Testis (tissue), 5 donors: Measurements from ENCODE around the gene NKRF. TPM values are rescaled to one million over a fixed set of nuclear protein-coding genes. Genes with fewer than 3 reads are reported as not detected.

Experiments used
- DNase-seq: peaks from one replicate; pipeline ENCODE4 v3.0.0-alpha.2; 2019
- H3K27ac ChIP-seq, 2 donors: fragments of 200-600 bp; sonication (generic); one replicate each; pipeline ENCODE4 v1.5.1; 2019
- H3K27me3 ChIP-seq: fragments of 200-600 bp; sonication (generic); one replicate; pipeline ENCODE4 v1.5.1; 2019
- H3K36me3 ChIP-seq: fragments of 200-600 bp; sonication (generic); one replicate; pipeline ENCODE4 v1.5.1; 2017; ENCODE audit warnings: low read depth; ENCODE audit errors: missing control alignments
- H3K4me1 ChIP-seq: fragments of 200-600 bp; sonication (generic); one replicate; pipeline ENCODE4 v1.5.1; 2019
- H3K4me3 ChIP-seq, 2 donors: fragments of 200-600 bp; sonication (generic); one replicate each; pipeline ENCODE4 v1.5.1; 2017 to 2019
- H3K9me3 ChIP-seq: fragments of 200-600 bp; sonication (generic); one replicate; pipeline ENCODE4 v1.5.1; 2017
- CTCF ChIP-seq, 3 experiments: fragments of 450-650 bp in 2 of 3; fragments of 200-600 bp in 1 of 3; sonication (generic) in 1 of 3; IDR thresholded peaks; one replicate each; pipeline ENCODE4 v1.5.1; 2016 to 2019; ENCODE audit warnings: antibody characterized with exemption in 3 of 3, mild to moderate bottlenecking in 2 of 3, moderate library complexity in 1 of 3
- POLR2A ChIP-seq: fragments of 450-650 bp; IDR thresholded peaks from one replicate; pipeline ENCODE4 v1.6.1; 2017; ENCODE audit warnings: antibody characterized with exemption, mild to moderate bottlenecking, moderate library complexity
- WGBS, 2 donors: methylation state at CpG; one replicate each; pipeline ENCODE4 v1.1.5; 2018; 5-methylcytosine and 5-hydroxymethylcytosine counted together
- intact Hi-C: fragments of 100-400 bp; cut with DNase I; formaldehyde crosslinking; loops from one replicate; pipeline ENCODE4 v1.15.1; 2023; ENCODE audit warnings: low total_unique reads
- long read RNA-seq, 2 donors: transcript quantifications; one replicate each; lab custom pipeline, GENCODE V29; 2026
- polyA plus RNA-seq: library from polyadenylated mRNA; stranded (reverse); fragments of 350-450 nt; fragmentation: Illumina TruSeq; extraction: RNeasy Lipid Tissue Mini Kit (QIAGEN cat#74804); gene quantifications from one replicate; pipeline ENCODE4 v1.2.3, GENCODE V29; 2014; ENCODE audit warnings: low read depth, low replicate concordance; ENCODE audit not compliant: insufficient read depth
- total RNA-seq, 2 donors: library from RNA; depleted of rRNA; stranded (reverse); fragments of >200 nt; gene quantifications; one replicate each; pipeline ENCODE4 v1.2.3, GENCODE V29; 2016

Gene NKRF
- 1 to 10 TPM; 4.7 to 6.4 TPM for total RNA-seq
- 4.1 TPM for polyA plus RNA-seq
- long read RNA-seq, donor 1, transcript NKRF-201 (3 exons, 3,817 nt) = major isoform, 6 of 6 reads
- long read RNA-seq, donor 1, partial matches to known transcripts = 0 of 6 reads
- long read RNA-seq, donor 1, other reads (novel, unspliced or antisense) = 0 of 6 reads
- long read RNA-seq, donor 2 = 0 reads

- 1 to 3% methylated on average over 12 to 40 of the region's 46 CpGs for WGBS, 2 donors
Measured at GRCh38 chrX:119606280-119607017, at the start of gene NKRF. TSS of gene NKRF (minus strand) at chrX:119606424.

GRCh38 chrX:119655125-119655524 is 48.9 kb upstream of the NKRF start:
- 31 to 53% methylated on average over 6 of the region's 6 CpGs for WGBS, 2 donors
- Histone ChIP-seq H3K9me3 (no peaks in the 10 kb centered on the region), H3K4me3 (no peak overlapping the region), H3K27ac (peak overlapping the region; percentile 39 to 64), H3K27me3 (no peaks in the 10 kb centered on the region), H3K36me3 (no peaks in the 10 kb centered on the region), H3K4me1 (no peaks in the 10 kb centered on the region)
- no peak for TF ChIP-seq POLR2A
- no peak for TF ChIP-seq CTCF (IDR thresholded peaks at IDR 0.05)
- intact Hi-C loops = no loop called here
- peak; percentile 53 for DNase-seq

More at GRCh38 chrX:119606280-119607017, at the start of gene NKRF:
- peak; percentile 94 for DNase-seq
- TF ChIP-seq POLR2A (peak; percentile 53), CTCF (IDR thresholded peaks at IDR 0.05) (no peak)
- Histone ChIP-seq H3K4me3 (peak within 1 kb of the TSS; percentile 73 to 81), H3K36me3 (no peaks in the 10 kb centered on the region), H3K9me3 (no peaks in the 10 kb centered on the region), H3K27ac (peak within 1 kb of the TSS; percentile 91 to 94), H3K27me3 (no peaks in the 10 kb centered on the region), H3K4me1 (no peaks in the 10 kb centered on the region)
- intact Hi-C loops = no loop called here

GRCh38 chrX:119654112-119654531 is 47.9 kb upstream of the NKRF start:
- WGBS, 2 donors = 34 to 60% methylated on average over 7 to 8 of the region's 8 CpGs
- TF ChIP-seq POLR2A (no peak), CTCF (IDR thresholded peaks at IDR 0.05) (peak in 1 of 3 experiments; percentile 9)
- DNase-seq = peak; percentile 90
- no peaks in the 10 kb centered on the region for H3K4me1 ChIP-seq
- no peaks in the 10 kb centered on the region for H3K27me3 ChIP-seq
- peak overlapping the region; percentile 39 to 66 for H3K27ac ChIP-seq
- no peaks in the 10 kb centered on the region for H3K36me3 ChIP-seq
- no peak overlapping the region for H3K4me3 ChIP-seq
- no peaks in the 10 kb centered on the region for H3K9me3 ChIP-seq
- intact Hi-C loops = no loop called here

- Histone ChIP-seq H3K9me3 (no peaks in the 10 kb centered on the region), H3K27ac (no peak overlapping the region), H3K4me1 (no peaks in the 10 kb centered on the region), H3K4me3 (no peak overlapping the region), H3K36me3 (no peaks in the 10 kb centered on the region), H3K27me3 (no peaks in the 10 kb centered on the region)
- 80% methylated on average over 6 of the region's 6 CpGs; no CpG with 5 or more reads in 1 of the 2 donors for WGBS, 2 donors
- intact Hi-C loops = no loop called here
- no peak for DNase-seq
- TF ChIP-seq POLR2A = no peak
- no peak for TF ChIP-seq CTCF (IDR thresholded peaks at IDR 0.05)
Measured at GRCh38 chrX:119648421-119648775, 42.2 kb upstream of the NKRF start.
